ENCODE data around the gene MINDY3.

MINDY3 gene

DNA sequence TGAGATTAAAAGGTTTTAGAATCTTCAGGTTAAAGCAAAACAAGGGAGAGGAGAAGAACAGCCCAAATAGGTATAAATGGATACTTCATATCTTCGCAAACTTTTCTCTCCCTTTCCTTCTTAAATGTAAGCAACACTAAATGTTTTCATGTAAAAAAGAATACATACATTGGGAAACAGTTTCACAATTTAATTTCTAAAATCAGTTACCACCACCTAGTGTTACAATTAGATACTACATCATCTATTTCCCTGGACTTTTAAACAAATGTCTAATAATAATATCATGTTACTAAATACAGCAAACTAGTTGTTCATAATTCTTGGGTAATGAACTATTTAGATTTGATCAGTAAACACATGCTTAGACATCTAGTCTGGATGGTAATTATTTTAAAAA is 35.8 kb downstream of the MINDY3 start:
- ChIA-PET CTCF (no interaction called here), POLR2A (no interaction called here)
- DNase-seq (ENCODE audit: extremely low spot score), result no peak
- TF ChIP-seq ELF4 (IDR thresholded peaks at IDR 0.05) (no peak), CTBP1 (IDR thresholded peaks at IDR 0.05; ENCODE audit: borderline replicate concordance) (no peak), NFRKB (IDR thresholded peaks at IDR 0.05) (no peak), ARNT (IDR thresholded peaks at IDR 0.05) (no peak), BHLHE40 (IDR thresholded peaks at IDR 0.05; ENCODE audit: borderline replicate concordance) (no peak), FOXA1 (IDR thresholded peaks at IDR 0.05) (no peak), SP1 (IDR thresholded peaks at IDR 0.05) (no peak), ZNF384 (IDR thresholded peaks at IDR 0.05) (no peak), TARDBP (IDR thresholded peaks at IDR 0.05) (no peak), L3MBTL2 (conservative IDR thresholded peaks at IDR 0.05) (no peak), LEF1 (IDR thresholded peaks at IDR 0.05; ENCODE audit: borderline replicate concordance) (no peak), FOXK2 (IDR thresholded peaks at IDR 0.05) (no peak), HDGF (IDR thresholded peaks at IDR 0.05; ENCODE audit: borderline replicate concordance) (no peak)

DNA sequence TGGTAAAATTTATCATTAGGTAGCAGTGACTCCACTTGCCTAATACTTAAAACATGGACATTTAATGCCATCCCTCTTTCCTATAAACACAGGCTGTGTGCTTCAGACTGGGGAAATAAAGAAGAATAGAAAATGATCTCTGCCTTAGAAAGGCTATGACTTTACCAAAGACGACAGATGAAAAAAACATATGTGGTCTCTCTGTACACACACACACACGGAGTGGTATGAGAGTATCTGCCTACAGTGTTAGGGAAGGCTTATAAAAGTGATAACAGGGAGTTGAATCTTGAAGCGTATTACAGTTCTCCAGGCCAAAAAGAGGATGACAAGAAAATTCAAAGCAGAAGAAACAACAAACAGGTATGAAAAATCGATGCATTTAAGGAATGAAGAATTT is 38.2 kb downstream of the MINDY3 start:
- no peak for DNase-seq (ENCODE audit: extremely low spot score)
- POLR2A ChIA-PET, result no interaction called here
- CTCF ChIA-PET, result interaction anchor here (0.8 kb wide), 1 partner anchor 17 kb away, joined by 3 read pairs; no protein-coding TSS in a partner anchor
- TF ChIP-seq TARDBP (IDR thresholded peaks at IDR 0.05) (no peak), FOXA1 (IDR thresholded peaks at IDR 0.05) (no peak)

DNA sequence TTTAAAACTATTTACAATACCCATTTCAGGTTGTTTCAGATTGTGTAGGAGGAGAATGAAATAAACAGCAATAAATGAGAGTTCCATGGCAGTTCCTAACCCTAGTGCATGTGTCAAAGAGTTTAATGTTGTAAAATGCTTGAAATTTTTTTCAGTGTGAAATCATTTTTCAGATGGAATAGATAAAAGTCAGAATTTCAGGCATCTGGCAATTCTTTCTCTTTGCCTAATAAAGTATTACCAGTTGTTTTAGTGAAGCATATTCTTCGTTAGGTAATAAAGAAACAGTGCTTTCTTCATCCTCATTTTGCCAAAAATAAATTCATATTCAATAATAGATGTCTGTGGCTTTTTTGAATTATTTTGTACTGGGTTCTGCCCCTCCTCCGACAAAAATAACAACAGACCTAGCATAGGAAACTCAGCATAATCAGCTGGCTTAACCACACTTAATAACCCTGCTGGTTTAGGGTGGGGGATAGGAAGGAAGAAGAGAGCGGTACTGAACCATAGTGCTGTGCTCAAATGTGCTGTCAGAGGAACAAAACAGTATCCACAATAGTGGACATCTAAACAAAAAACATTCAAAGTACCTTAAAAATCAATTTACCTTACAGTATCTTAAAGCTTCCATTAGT is 39.1 kb downstream of the MINDY3 start:
- no peak for TF ChIP-seq ZNF384 (IDR thresholded peaks at IDR 0.05)
- no peak for TF ChIP-seq ARNT (IDR thresholded peaks at IDR 0.05)
- TF ChIP-seq SP1 (IDR thresholded peaks at IDR 0.05), result no peak
- TF ChIP-seq TARDBP (IDR thresholded peaks at IDR 0.05), result no peak
- TF ChIP-seq, protein P1, sequence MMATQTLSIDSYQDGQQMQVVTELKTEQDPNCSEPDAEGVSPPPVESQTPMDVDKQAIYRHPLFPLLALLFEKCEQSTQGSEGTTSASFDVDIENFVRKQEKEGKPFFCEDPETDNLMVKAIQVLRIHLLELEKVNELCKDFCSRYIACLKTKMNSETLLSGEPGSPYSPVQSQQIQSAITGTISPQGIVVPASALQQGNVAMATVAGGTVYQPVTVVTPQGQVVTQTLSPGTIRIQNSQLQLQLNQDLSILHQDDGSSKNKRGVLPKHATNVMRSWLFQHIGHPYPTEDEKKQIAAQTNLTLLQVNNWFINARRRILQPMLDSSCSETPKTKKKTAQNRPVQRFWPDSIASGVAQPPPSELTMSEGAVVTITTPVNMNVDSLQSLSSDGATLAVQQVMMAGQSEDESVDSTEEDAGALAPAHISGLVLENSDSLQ (IDR thresholded peaks at IDR 0.05), result no peak
- TF ChIP-seq BHLHE40 (IDR thresholded peaks at IDR 0.05; ENCODE audit: borderline replicate concordance), result no peak
- TF ChIP-seq HDGF (IDR thresholded peaks at IDR 0.05; ENCODE audit: borderline replicate concordance), result no peak
- TF ChIP-seq FOXM1 (IDR thresholded peaks at IDR 0.05; ENCODE audit: borderline replicate concordance), result no peak
- TF ChIP-seq FOXK2 (IDR thresholded peaks at IDR 0.05), result no peak
- TF ChIP-seq LEF1 (IDR thresholded peaks at IDR 0.05; ENCODE audit: borderline replicate concordance), result no peak
- no peak for TF ChIP-seq CTBP1 (IDR thresholded peaks at IDR 0.05; ENCODE audit: borderline replicate concordance)
- no peak for TF ChIP-seq SUZ12 (IDR thresholded peaks at IDR 0.05)
- DNase-seq (ENCODE audit: extremely low spot score), result no peak
- ChIA-PET CTCF (no interaction called here), POLR2A (no interaction called here)

DNA sequence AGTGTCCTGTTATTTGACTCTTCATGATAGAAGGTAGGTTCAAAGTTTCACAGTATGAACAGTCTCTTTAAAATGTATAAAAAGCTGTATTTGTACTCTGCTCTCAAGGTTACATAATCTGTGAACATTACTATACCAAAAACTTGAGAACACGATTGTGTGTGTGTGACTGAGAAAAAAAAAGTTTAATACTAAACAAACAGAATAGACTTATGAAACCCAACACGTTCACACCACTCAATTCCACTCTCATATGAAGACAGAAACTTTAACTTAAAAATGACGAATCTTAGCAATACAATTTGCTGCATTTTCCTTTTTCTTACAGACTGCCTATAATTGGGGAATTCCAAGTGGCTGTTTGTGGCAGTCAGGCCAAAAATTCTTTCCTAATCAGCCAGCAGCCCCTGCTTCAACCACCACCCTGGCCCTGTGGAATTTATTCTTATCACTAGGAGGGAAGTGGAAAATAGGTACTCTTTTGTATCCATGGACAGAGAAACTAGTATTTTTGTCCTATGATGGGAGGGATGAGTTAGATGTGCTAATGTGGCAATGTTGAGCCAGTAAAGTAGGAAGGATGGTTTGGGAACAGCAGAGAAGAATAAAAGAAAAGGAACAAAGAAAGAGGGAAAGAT is 42.8 kb downstream of the MINDY3 start:
- ChIA-PET POLR2A (no interaction called here), CTCF (interaction anchor here (2.0 to 2.3 kb wide), 2 partner anchors 98 to 378 kb away, joined by 4 to 12 read pairs; partner anchors contain the start of gene ITGA8)
- no peak for DNase-seq (ENCODE audit: extremely low spot score)
- TF ChIP-seq NFRKB (IDR thresholded peaks at IDR 0.05) (no peak), HDGF (IDR thresholded peaks at IDR 0.05; ENCODE audit: borderline replicate concordance) (no peak), LEF1 (IDR thresholded peaks at IDR 0.05; ENCODE audit: borderline replicate concordance) (no peak)

- POLR2A ChIA-PET, result interaction anchor here (1.0 kb wide), 1 partner anchor 45 kb away, joined by 3 read pairs; the partner anchor contains the start of gene MINDY3
- CTCF ChIA-PET, result no interaction called here
Measured at GRCh38 chr10:15815242-15815885, 44.9 kb downstream of the MINDY3 start.

DNA sequence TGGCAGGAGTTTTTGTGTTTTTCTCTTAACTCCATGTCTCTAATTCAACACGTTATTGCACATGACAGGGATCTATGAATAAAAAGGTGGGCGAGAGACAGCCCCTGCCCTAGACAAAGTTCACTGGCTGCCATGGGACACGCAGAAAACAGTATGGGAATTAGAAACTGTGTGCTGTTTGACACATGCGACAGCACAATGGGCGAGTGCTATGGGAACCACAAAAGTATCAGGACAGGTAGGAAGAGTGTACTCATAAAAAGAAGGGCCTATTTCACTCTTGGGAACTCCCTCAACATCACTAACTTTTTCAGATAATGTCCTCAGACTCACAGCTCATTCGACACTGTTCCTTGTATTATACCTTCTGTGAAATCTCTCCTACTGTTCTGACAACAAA is 45.7 kb downstream of the MINDY3 start:
- POLR2A ChIA-PET, result no interaction called here
- CTCF ChIA-PET, result no interaction called here

More at GRCh38 chr10:15815242-15815885, 44.9 kb downstream of the MINDY3 start:
- no peak for DNase-seq (ENCODE audit: extremely low spot score)
- TF ChIP-seq FOXA1 (IDR thresholded peaks at IDR 0.05) (no peak), ARNT (IDR thresholded peaks at IDR 0.05) (peak; percentile 67), HDGF (IDR thresholded peaks at IDR 0.05; ENCODE audit: borderline replicate concordance) (no peak)
- TF ChIP-seq, protein P1 (IDR thresholded peaks at IDR 0.05), result peak; percentile 13; the same call in 1 of the 2 replicates

DNA sequence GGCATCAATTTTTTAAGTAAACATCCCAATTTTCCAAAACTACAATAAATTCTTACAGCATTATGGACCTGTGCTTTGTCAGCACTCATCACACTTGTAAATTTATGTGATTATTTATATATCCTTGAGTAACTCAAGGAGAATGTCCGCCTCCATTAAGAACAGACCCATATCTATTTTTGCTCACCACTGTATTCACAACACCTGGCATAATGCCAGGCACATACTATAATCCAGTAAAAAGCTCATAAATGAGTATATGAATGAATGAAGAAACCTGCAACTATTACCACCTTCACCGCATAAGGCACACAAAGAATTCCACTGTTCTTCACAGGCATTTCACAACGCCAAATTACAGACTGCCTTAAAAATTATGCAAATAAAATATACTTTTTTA is 46.9 kb downstream of the MINDY3 start:
- TF ChIP-seq FOXA1 (IDR thresholded peaks at IDR 0.05), result no peak
- TF ChIP-seq SUZ12 (IDR thresholded peaks at IDR 0.05), result no peak
- TF ChIP-seq TARDBP (IDR thresholded peaks at IDR 0.05), result no peak
- no peak for TF ChIP-seq LEF1 (IDR thresholded peaks at IDR 0.05; ENCODE audit: borderline replicate concordance)
- TF ChIP-seq SP1 (IDR thresholded peaks at IDR 0.05), result no peak
- TF ChIP-seq L3MBTL2 (conservative IDR thresholded peaks at IDR 0.05), result no peak
- peak; percentile 31; the same call in 1 of the 2 replicates for TF ChIP-seq CTBP1 (IDR thresholded peaks at IDR 0.05; ENCODE audit: borderline replicate concordance)
- ChIA-PET POLR2A (no interaction called here), CTCF (interaction anchor here (1.2 kb wide), 1 partner anchor 21 kb away, joined by 3 read pairs; no protein-coding TSS in a partner anchor)
- DNase-seq (ENCODE audit: extremely low spot score), result no peak

More for the DNA sequence above, 45.7 kb downstream of the MINDY3 start:
- no peak for TF ChIP-seq HDGF (IDR thresholded peaks at IDR 0.05; ENCODE audit: borderline replicate concordance)
- TF ChIP-seq FOXK2 (IDR thresholded peaks at IDR 0.05), result no peak
- TF ChIP-seq L3MBTL2 (conservative IDR thresholded peaks at IDR 0.05), result no peak
- no peak for TF ChIP-seq ZNF384 (IDR thresholded peaks at IDR 0.05)
- no peak for DNase-seq (ENCODE audit: extremely low spot score)
